NCI-H69 (cell line): Measurements from ENCODE around the gene XPR1.
"Not testable (repeated sequence)": the region's sequence is repeated elsewhere in the genome, so short reads cannot be mapped to it uniquely, and the experiment has no call there.

ENCODE experiments used
- DNase-seq: peaks from one replicate; lab custom pipeline; 2025; lab: John Stamatoyannopoulos, UW

Gene XPR1

DNA sequence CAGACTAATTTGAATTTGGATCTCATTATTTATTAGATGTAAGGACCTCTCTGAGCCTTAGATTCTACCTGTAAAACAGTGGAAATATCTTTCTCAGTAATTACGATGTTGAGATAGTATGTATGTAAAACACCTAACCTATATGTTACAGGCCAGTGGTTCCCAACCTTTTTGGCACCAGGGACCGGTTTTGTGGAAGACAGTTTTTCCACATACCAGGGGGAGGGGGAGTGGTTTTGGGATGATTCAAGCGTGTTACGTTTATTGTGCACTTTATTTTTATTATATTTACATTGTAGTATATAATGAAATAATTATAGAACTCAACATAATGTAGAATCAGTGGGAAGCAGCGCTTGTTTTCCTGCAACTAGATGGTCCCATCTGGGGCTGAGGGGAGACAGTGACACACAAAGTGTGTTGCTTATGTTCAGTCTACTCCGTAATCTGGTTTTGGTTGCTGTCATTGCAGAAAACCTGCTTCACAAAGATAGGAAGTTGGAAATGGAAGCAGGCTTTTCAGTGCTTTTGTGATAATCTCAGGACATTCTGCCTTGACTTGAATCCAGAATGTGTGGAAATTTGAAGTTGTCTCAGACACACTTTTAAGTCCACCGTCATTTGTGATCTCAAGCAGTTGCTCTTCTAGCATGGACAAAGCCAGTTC is 12.8 kb downstream of the XPR1 start:
- DNase-seq: peak; percentile 91

DNA sequence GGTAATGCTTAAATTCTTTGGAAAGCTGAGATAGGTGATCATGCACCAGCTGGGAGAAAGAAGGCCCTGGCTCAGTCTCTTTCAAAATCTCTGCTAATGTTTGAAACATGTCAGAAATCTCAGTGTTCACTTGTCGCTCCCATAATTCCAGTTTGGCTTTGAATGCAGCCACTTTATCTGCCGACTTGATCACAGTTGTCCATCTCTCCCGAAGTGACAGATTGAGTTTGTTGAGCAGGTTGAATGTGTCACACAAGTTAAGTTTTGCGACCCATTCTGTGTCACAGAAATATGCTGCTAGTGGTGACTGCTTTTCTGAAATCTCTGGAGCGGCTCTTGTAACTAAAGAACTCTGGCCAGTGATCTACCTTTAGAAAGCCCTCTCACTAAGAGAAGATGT is 13.4 kb downstream of the XPR1 start:
- DNase-seq: not testable (repeated sequence)

DNA sequence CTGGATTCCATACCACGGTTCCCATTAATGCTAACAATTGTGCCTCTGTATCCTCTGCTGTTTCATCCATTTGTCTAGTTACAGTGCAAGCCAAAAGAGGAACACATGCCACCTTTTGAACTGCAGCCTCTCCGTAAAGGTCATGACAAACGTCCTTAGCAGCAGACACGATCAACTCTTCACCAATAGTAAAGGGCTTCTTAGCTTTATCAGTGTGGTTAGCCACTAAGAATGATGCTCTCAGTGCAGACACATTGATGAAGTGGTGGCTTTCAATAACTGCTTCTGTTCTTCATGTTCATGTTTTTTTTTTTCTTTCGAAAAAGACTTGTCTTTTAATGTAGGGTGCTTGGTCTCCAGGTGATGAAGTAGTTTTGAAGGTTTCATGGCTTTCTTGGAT is 14.3 kb downstream of the XPR1 start:
- no peak for DNase-seq

DNA sequence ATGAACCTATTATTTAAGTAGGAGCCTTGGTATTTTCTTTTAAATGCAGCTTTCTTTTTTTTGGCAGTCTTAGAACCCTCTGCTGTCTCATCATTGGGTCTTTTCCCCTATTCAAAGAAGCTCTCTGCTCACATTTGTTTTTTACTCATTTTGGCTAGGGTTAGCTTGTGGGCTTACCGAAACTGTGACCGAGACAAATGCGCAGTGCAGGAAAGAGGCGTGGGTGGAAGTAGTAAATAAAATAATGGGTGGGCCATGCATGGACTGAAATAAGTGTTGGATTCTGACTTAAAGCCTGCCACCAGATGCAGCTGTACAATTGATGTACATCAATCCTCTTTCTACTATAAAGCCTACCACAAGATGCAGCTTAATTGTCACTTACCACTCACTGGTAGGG is 14.7 kb downstream of the XPR1 start:
- no peak for DNase-seq

DNA sequence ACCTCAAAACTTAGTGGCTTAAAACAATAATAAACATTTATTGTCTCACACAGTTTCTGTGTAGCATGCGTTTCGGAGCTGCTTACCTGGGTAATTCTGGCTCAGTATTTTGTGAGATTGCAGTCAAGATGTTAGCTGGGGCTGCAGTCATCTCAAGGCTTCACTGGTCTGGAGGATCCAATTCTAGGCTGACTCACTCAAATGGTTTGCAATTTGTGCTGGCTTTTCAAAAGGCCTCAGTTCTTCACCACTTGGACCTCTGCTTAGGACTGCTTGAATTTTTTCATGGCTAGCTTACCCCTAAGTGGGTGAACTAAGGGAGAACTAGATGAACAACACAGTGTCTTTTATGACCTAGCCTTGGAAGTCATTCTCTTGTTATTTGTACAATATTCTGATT is 21.0 kb downstream of the XPR1 start:
- DNase-seq: no peak

DNA sequence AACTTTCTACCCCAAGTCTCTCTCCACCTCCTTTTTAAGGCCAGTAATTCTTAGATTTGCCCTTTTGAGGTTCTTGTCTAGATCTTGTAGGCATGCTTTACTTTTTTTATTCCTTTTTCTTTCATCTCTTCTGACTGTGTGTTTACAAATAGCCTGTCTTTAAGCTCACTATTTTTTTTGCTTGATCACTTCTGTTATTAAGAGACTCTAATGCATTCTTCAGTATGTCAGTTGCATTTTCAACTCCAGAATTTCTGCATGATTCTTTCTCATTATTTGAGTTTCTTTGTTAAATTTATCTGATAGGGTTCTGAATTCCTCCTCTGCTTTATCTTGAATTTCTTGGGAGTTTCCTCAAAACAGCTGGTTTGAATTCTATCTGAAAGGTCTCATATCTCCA is 30.9 kb downstream of the XPR1 start:
- DNase-seq: no peak

DNA sequence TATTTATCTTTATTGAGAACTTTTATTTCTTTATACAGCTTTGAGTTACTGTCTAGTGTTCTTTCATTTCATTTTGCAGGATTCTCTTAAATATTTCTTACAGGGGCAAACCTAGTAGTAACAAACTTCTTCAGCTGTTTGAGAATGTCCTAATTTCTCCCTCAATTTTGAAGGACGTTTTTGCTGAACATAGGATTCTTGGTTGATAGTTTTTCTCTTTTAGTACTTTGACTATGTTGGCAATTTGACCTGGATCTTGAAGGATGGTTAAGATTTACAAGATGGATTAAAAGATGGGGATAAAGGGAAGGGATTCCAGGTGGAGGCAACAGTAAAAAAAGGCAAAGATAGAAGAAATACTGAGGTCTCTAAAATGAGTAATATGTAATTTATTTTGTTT is 38.9 kb downstream of the XPR1 start:
- no peak for DNase-seq

DNA sequence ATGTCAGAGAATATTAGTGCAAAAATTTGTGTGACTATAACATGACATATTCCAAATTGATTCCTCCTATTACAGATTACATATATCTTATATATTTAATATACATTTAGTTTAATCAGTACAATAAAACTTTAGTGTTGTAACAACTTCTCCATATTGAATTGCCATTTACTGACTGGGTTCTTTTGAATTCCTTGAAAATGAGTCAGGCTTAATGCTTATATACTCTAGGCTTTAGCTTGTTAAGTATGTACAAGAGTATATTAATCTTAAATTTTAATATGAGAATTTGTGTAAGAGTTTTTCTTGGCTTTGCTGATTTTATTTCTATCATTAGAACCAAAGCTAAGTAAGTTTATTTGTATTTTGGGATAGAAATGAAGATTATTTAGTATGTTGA is 40.3 kb downstream of the XPR1 start:
- DNase-seq: no peak

DNA sequence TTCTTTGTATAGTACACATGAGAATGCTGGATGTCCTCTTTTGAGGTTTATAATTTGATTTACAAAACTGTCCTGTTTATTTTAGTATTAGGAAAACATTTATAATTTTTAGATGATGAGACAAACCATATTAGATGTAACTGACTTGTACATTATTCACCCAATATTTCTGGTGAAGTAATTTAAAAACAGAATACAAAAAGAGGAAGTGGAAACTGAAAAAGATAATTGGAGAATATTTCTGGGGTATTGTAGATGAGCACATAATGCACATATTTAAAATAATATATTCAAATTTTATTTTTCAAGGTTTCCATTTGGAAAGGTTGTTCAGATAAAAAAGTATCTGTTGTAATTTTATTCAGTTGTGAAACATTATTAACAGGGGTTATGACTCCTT is 40.7 kb downstream of the XPR1 start:
- DNase-seq: no peak

DNA sequence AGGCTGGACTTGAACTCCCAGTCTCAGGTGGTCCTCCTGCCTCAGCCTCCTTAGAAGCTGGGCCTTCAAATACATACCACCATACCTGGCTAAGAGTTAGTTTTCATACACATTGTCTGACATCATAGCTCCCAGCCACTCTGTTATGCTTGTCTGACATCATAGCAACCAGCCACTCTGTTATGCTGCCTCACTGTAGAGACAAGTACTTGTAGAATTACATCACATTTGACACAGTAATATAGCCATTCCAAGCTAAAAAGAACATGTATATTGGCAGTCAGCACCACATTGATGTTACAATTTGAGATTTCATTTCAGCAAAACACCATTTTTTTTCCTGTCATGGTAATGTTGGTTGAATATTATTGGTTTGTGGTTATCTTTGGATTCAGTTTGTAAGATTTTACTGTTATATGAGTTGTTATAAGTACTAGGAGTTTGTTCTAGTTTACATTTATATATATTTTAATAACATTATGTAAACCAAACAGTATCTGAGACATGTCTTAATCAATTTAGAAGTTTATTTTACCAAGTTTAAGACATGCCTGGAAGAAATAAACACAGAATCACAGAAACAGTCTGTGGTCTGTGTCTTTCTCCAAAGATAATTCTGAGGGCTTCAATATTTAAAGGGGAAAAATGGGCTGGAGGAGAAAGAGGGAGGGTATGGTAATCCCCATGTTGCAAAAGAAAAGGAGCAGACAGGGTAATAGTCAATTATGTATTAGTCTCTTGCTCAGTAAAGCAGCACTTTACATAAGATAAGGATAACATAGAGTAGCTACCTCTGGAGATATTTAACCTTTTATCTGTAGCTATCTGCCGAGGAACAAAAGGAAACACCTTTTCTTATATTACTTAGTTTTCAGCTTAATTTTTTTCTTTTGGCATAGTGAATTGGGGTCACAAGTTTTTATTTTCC is 43.0 kb downstream of the XPR1 start:
- DNase-seq: peak; percentile 15

DNA sequence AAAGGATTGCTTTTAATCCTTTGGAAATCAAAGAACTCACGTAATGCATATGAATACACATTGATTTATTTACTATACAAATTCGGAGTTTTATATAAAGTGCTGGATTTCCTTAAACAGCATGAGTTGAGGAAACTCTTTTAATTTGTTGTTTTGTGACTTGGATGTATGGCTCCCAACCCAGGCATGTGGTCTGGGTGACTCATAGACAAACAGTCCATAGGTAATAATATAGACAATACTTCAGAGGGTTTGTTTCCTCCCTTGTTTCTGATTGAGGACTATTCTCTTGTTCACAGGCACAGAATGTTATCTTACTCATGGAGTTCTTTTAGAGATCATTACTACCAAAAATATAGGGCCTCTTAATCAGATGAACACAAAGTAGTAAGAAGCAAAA is 43.8 kb downstream of the XPR1 start:
- peak; percentile 54 for DNase-seq

DNA sequence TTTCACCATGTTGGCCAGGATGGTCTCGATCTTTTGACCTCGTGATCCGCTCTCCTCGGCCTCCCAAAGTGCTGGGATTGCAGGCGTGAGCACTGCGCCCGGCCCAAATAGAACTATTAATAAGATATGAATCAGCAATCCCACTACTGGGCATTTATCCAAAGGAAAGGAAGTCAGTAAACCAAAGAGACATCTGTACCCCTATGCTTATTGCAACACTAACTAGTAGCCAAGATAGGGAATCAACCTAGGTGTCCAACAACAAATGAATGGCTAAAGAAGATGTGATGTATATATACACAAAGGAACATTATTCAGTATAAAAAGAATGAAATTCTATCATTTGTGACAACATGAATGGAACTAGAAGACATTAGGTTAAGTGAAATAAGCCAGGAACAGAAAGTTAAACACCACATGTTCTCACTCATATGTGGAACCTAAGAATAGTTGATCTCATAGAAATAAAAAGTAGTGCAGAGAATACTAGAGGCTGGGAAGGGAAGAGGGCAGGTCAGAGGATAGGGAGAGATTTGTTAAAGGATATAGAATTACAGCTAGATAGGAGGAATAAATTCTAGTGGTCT is 48.8 kb downstream of the XPR1 start:
- no peak for DNase-seq

DNA sequence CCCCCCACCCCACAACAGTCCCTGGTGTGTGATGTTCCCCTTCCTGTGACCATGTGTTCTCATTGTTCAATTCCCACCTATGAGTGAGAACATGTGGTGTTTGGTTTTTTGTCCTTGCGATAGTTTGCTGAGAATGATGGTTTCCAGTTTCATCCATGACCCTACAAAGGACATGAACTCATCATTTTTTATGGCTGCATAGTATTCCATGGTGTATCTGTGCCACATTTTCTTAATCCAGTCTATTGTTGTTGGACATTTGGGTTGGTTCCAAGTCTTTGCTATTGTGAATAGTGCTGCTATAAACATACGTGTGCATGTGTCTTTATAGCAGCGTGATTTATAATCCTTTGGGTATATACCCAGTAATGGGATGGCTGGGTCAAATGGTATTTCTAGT is 51.3 kb downstream of the XPR1 start:
- DNase-seq: not testable (repeated sequence)

DNA sequence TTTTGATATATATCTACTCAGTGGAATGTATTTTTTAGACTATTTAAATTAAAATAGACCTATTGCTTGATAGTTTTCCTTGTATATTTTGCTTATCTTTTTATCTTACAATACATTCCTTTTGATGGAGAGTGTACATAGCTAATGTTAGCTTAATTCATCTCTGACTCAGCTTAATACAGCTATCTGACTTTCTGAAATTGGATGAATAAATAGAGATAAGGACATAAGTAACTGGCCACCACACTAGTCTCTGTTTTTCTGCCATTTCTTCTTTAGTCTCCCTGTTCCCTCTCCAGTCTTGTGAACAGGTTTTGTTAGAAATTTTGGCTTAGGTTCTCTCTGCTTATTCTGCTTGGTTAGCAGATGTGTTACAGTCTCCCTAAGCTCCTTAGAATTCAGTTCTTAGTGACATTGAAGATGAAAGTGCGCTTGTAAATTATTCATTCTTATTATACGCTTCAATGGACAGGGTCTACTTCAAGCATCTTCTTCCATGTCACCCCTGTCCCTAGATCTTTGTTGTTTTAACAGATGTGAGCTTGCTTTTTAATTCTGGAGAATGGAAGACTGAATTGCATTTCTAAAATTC is 59.6 kb downstream of the XPR1 start:
- no peak for DNase-seq

DNA sequence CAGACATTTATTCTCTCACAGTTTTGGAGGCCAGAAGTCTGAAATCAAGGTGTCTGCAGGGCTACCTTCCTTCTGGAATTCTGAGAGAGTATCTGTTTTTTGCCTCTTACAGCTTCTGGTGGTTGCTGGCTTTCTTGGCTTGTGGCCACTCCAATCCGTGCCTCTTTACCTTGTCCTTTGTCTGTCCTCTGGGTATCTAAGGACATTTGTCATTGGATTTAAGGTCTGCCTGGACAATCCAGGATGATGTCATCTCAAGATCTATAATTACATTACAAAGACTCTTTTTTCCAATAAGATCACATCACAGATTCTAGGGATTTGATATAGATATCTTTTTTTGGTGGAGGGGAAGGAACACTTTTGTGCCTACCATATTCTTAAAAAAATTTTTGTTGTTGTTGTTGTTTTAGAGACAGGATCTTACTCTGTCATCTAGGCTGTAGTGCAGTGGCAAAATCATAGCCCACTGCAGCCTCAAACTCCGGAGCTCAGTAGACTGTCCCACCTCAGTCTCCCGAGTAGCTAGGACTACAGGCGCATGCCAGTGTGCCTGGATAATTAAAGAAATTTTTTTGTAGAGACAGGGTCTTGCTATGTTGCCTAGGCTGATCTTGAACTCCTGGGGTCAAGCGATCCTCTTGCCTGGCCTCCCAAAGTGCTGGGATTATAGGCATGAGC is 61.9 kb downstream of the XPR1 start:
- DNase-seq: peak; percentile 39

DNA sequence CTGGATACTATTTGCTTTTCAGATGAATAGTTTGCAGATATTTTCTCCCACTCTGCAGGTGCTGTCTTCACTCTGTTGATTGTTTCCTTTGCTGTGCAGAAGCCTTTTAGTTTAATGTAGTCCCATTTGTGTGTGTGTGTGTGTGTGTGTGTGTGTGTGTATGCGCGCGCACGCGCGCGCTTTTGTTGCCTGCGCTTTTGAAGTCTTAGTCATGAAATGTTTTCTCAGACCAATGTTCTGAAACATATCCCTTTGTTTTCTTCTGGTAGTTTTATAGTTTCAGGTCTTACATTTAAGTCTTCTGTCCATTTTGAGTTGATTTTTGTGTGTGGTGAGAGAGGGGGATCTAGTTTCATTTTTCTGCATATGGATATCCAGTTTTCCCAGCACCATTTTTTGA is 63.5 kb downstream of the XPR1 start:
- no peak for DNase-seq

DNA sequence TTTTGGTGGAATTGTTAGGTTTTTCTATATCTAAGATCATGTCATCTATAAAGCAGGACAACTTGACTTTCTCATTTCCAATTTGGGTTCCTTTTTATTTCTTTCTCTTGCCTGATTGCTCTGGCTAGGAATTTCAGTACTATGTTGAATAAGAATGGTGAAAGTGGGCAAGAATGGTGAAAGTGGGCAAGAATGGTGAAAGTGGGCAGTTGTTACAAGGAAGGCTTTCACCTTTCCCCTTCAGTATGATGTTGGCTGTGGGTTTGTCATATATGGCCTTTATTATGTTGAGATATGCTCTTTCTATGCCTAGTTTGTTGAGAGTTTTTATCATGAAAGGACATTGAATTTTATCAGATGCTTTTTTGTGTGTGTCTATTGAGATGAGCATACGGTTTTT is 64.5 kb downstream of the XPR1 start:
- DNase-seq: no peak

DNA sequence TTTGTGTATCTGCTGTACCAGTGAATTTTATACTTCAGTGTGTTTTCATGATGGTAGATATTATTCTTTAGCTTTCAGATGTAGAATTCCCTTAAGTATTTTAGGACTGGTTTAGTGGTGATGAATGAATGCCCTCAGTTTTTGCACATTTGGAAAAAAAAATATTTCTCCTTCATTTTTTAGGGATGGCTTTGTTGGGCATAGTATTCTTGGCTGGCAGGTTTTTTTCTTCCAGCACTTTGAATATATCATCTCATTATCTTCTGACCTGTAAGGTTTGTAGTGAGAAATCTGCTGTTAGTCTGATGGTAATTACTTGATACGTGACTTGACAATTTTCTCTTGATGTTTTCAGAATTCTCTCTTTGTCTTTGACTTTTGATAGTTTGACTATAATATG is 66.8 kb downstream of the XPR1 start:
- no peak for DNase-seq

DNA sequence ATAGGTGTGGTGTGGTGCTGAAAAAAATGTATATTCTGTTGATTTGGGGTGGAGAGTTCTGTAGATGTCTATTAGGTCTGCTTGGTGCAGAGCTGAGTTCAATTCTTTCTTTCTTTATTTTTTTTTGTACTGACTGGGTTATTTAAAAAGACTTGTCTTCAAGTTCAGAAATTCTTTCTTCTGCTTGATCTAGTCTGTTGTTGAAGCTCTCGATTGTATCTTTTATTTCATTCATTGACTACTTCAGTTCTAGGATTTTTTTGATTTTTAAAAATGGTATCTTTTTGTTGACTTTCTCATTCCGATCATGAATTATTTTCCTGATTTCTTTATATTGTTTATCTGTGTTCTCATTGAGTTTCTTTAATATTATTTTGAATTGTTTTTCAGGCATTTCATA is 70.6 kb downstream of the XPR1 start:
- DNase-seq: not testable (repeated sequence)

DNA sequence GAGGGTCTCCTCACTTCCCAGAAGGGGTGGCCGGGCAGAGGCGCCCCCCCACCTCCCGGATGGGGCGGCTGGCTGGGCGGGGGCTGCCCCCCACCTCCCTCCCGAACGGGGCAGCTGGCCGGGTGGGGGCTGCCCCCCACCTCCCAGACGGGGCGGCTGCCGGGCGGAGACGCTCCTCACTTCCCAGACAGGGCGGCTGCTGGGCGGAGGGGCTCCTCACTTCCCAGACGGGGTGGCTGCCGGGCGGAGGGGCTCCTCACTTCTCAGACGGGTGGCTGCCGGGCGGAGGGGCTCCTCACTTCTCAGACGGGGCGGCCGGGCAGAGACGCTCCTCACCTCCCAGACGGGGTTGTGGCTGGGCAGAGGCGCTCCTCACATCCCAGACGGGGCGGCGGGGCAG is 78.9 kb downstream of the XPR1 start:
- DNase-seq: not testable (repeated sequence)

DNA sequence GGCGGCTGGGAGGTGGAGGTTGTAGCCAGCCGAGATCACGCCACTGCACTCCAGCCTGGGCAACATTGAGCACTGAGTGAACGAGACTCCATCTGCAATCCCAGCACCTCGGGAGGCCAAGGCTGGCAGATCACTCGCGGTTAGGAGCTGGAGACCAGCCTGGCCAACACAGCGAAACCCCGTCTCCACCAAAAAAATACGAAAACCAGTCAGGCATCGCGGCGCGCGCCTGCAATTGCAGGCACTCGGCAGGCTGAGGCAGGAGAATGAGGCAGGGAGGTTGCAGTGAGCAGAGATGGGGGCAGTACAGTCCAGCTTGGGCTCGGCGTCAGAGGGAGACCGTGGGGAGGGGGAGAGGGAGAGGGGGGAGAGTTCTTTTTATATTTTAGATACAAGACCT is 79.4 kb downstream of the XPR1 start:
- DNase-seq: not testable (repeated sequence)

DNA sequence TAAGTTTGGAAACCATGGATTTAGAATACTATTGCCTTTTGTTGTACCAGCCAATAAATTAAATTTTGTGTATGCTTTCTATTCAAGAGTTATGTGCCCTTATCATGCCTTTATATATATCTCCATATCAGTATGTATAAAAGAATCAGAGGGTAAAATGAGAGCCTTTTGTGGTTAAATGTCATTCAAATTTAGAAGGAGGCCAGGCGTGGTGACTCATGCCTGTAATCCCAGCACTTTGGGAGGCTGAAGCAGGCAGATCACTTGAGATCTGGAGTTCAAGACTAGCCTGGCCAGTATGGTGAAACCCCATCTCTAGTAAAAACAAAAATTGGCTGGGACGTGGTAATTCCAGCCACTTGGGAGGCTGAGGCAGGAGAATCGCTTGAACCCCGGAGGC is 88.9 kb downstream of the XPR1 start:
- no peak for DNase-seq
